ENCODE results near the gene TMEM213. TPM values are rescaled to one million over a fixed set of nuclear protein-coding genes. Genes with fewer than 3 reads are reported as not detected.
A peak's percentile ranks its signal among the peaks of the same experiment; 100 is the strongest.
"Not testable (repeated sequence)": the region's sequence is repeated elsewhere in the genome, so short reads cannot be mapped to it uniquely, and the experiment has no call there.

The TMEM213 gene
- total and polyA plus RNA-seq, 3 experiments from 2014 or later, result 0.05 TPM; not detected in 2

DNA sequence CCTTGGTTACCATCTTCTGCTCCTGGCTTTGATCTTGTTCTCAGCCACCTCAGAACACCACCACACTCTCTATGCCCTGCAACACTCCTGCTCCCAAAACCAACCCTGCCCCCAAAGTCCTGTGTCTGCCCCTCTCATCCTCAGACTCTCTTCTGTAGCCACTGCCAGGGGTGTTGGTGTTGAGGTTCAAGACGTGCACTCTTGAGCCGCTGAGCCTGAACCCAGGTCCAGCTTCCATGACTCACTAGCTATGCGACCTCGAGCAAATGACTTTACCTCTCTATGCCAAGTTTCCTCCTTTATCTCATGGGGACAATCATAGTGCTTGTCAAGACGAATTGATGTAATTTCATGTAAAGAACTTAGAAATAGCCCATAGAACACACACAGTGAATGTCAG is 1.0 kb downstream of the TMEM213 start:
- Histone ChIP-seq H3K27ac (ENCODE audit: low read depth, low read length) (no peak overlapping the region), H3K36me3 (ENCODE audit: insufficient read depth, low read length) (no peaks in the 10 kb centered on the region), H3K9me3 (ENCODE audit: low read length) (no peaks in the 10 kb centered on the region), H3K27me3 (ENCODE audit: insufficient read depth, low read length, poor library complexity, severe bottlenecking) (no peaks in the 10 kb centered on the region), H3K4me1 (ENCODE audit: insufficient read depth, low read length) (no peaks in the 10 kb centered on the region), H3K4me3 (ENCODE audit: low read length) (no peak overlapping the region)
- Mint-ChIP-seq H3K4me1 (peaks cover 13 to 24% (median 19%) of the 10 kb centered on the region in 3 donors), H3K9me3 (peaks cover 0 to 3% (median 0%) of the 10 kb centered on the region in 5 donors), H3K36me3 (peaks cover 0 to 4% (median 0%) of the 10 kb centered on the region in 3 donors), H3K4me3 (peak overlapping the region in 2 of 7 donors; percentile 9 to 16), H3K27me3 (peaks cover 5 to 8% of the 10 kb centered on the region in 2 donors), H3K27ac (peak overlapping the region in 4 of 8 donors; percentile 1 to 57 (median 28))
- DNase-seq, result no peak
- ChIA-PET CTCF (no interaction called here), POLR2A (no interaction called here)

DNA sequence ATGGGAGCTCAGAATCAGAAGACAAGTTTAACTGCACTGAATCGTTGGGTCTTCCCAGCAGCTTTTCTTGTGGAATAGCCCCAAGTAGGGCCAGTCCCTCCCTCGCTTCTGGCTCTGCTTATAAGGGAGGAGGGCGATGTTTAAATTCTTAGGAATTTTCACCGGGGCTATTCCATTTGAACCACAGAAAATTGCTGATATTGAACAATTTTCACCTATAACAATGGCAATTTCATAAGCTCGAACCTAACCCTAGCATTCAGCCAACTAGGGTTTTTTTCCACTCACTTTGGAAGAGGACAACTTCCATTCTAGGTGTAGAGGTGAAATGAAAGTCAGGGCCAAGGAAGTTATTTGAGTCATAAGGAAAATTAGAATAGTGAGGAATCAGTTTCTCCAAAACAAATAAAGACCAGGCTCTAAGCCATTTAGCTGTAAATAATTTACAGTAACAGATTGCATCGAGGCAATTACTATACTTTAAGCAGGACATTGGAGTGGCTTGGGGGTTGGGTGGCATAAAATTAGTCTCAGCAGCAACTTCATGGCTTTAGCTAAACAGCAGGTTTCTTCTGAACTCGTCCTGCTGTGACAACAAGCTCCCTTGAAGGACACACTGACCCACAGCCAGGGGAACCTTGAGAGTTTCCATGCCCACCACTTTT is 1.7 kb downstream of the TMEM213 start:
- ChIA-PET POLR2A (no interaction called here), CTCF (no interaction called here)
- peaks cover 13 to 24% (median 19%) of the 10 kb centered on the region in 3 donors for H3K4me1 Mint-ChIP-seq
- no peaks in the 10 kb centered on the region for H3K4me1 ChIP-seq (ENCODE audit: insufficient read depth, low read length)
- no peaks in the 10 kb centered on the region for H3K27me3 ChIP-seq (ENCODE audit: insufficient read depth, low read length, poor library complexity, severe bottlenecking)
- no peak overlapping the region for H3K27ac ChIP-seq (ENCODE audit: low read depth, low read length)
- H3K36me3 ChIP-seq (ENCODE audit: insufficient read depth, low read length), result no peaks in the 10 kb centered on the region
- H3K9me3 Mint-ChIP-seq, result peaks cover 0 to 3% (median 0%) of the 10 kb centered on the region in 5 donors
- H3K27me3 Mint-ChIP-seq, result peaks cover 8 to 11% of the 10 kb centered on the region in 2 donors
- no peak for DNase-seq
- H3K4me3 ChIP-seq (ENCODE audit: low read length), result no peak overlapping the region
- H3K36me3 Mint-ChIP-seq, result peaks cover 0 to 4% (median 0%) of the 10 kb centered on the region in 3 donors
- H3K27ac Mint-ChIP-seq, result no peak overlapping the region
- H3K4me3 Mint-ChIP-seq, result no peak overlapping the region
- no peaks in the 10 kb centered on the region for H3K9me3 ChIP-seq (ENCODE audit: low read length)

- Histone ChIP-seq H3K4me3 (ENCODE audit: low read length) (no peak overlapping the region), H3K27me3 (ENCODE audit: insufficient read depth, low read length, poor library complexity, severe bottlenecking) (peaks cover 2% of the 10 kb centered on the region), H3K4me1 (ENCODE audit: insufficient read depth, low read length) (no peaks in the 10 kb centered on the region), H3K36me3 (ENCODE audit: insufficient read depth, low read length) (no peaks in the 10 kb centered on the region), H3K9me3 (ENCODE audit: low read length) (no peaks in the 10 kb centered on the region), H3K27ac (ENCODE audit: low read depth, low read length) (no peak overlapping the region)
- no peak for DNase-seq
- peaks cover 8 to 12% of the 10 kb centered on the region in 2 donors for H3K27me3 Mint-ChIP-seq
- CTCF ChIA-PET, result no interaction called here
- peak overlapping the region in 1 of 7 donors; percentile 70 for H3K4me3 Mint-ChIP-seq
- no peak overlapping the region for H3K27ac Mint-ChIP-seq
- H3K4me1 Mint-ChIP-seq, result peaks cover 13 to 24% (median 19%) of the 10 kb centered on the region in 3 donors
- POLR2A ChIA-PET, result no interaction called here
- peaks cover 0 to 7% (median 0%) of the 10 kb centered on the region in 3 donors for H3K36me3 Mint-ChIP-seq
- peaks cover 0 to 3% (median 0%) of the 10 kb centered on the region in 5 donors for H3K9me3 Mint-ChIP-seq
Observed at GRCh38 chr7:138801256-138801655, 3.5 kb downstream of the TMEM213 start.

- Histone ChIP-seq H3K4me3 (ENCODE audit: low read length) (no peak overlapping the region), H3K4me1 (ENCODE audit: insufficient read depth, low read length) (no peaks in the 10 kb centered on the region), H3K36me3 (ENCODE audit: insufficient read depth, low read length) (no peaks in the 10 kb centered on the region), H3K27me3 (ENCODE audit: insufficient read depth, low read length, poor library complexity, severe bottlenecking) (peaks cover 2% of the 10 kb centered on the region), H3K27ac (ENCODE audit: low read depth, low read length) (no peak overlapping the region), H3K9me3 (ENCODE audit: low read length) (no peaks in the 10 kb centered on the region)
- Mint-ChIP-seq H3K36me3 (peaks cover 0 to 7% (median 0%) of the 10 kb centered on the region in 3 donors), H3K4me1 (peaks cover 10 to 12% (median 10%) of the 10 kb centered on the region in 3 donors), H3K4me3 (no peak overlapping the region), H3K27ac (no peak overlapping the region), H3K27me3 (peaks cover 7 to 12% of the 10 kb centered on the region in 2 donors), H3K9me3 (peaks cover 0 to 3% (median 0%) of the 10 kb centered on the region in 5 donors)
- CTCF ChIA-PET, result no interaction called here
- POLR2A ChIA-PET, result no interaction called here
- DNase-seq, result no peak
Observed at GRCh38 chr7:138802706-138803105, 4.9 kb downstream of the TMEM213 start.

- no peaks in the 10 kb centered on the region for H3K36me3 ChIP-seq (ENCODE audit: insufficient read depth, low read length)
- Mint-ChIP-seq H3K27me3 (peaks cover 7 to 9% of the 10 kb centered on the region in 2 donors), H3K27ac (peak overlapping the region in 1 of 8 donors; percentile 15), H3K4me3 (no peak overlapping the region), H3K4me1 (no peaks in the 10 kb centered on the region), H3K36me3 (peaks cover 0 to 13% (median 0%) of the 10 kb centered on the region in 3 donors), H3K9me3 (peaks cover 0 to 6% (median 0%) of the 10 kb centered on the region in 5 donors)
- POLR2A ChIA-PET, result no interaction called here
- H3K4me3 ChIP-seq (ENCODE audit: low read length), result no peak overlapping the region
- H3K27me3 ChIP-seq (ENCODE audit: insufficient read depth, low read length, poor library complexity, severe bottlenecking), result peaks cover 2% of the 10 kb centered on the region
- H3K27ac ChIP-seq (ENCODE audit: low read depth, low read length), result no peak overlapping the region
- H3K4me1 ChIP-seq (ENCODE audit: insufficient read depth, low read length), result no peaks in the 10 kb centered on the region
- DNase-seq, result no peak
- H3K9me3 ChIP-seq (ENCODE audit: low read length), result no peaks in the 10 kb centered on the region
- CTCF ChIA-PET, result no interaction called here
Observed at GRCh38 chr7:138804618-138805017, 6.8 kb downstream of the TMEM213 start.

GRCh38 chr7:138809346-138809745 is 11.6 kb downstream of the TMEM213 start:
- Mint-ChIP-seq H3K9me3 (peaks cover 0 to 6% (median 0%) of the 10 kb centered on the region in 5 donors), H3K36me3 (peaks cover 0 to 13% (median 0%) of the 10 kb centered on the region in 3 donors), H3K27me3 (peaks cover 2% of the 10 kb centered on the region in 2 donors), H3K4me1 (no peaks in the 10 kb centered on the region), H3K4me3 (no peak overlapping the region), H3K27ac (no peak overlapping the region)
- no peak for DNase-seq
- no peaks in the 10 kb centered on the region for H3K9me3 ChIP-seq (ENCODE audit: low read length)
- peaks cover 2% of the 10 kb centered on the region for H3K27me3 ChIP-seq (ENCODE audit: insufficient read depth, low read length, poor library complexity, severe bottlenecking)
- H3K36me3 ChIP-seq (ENCODE audit: insufficient read depth, low read length), result no peaks in the 10 kb centered on the region
- ChIA-PET CTCF (no interaction called here), POLR2A (no interaction called here)
- H3K4me1 ChIP-seq (ENCODE audit: insufficient read depth, low read length), result no peaks in the 10 kb centered on the region
- H3K27ac ChIP-seq (ENCODE audit: low read depth, low read length), result no peak overlapping the region
- H3K4me3 ChIP-seq (ENCODE audit: low read length), result no peak overlapping the region

DNA sequence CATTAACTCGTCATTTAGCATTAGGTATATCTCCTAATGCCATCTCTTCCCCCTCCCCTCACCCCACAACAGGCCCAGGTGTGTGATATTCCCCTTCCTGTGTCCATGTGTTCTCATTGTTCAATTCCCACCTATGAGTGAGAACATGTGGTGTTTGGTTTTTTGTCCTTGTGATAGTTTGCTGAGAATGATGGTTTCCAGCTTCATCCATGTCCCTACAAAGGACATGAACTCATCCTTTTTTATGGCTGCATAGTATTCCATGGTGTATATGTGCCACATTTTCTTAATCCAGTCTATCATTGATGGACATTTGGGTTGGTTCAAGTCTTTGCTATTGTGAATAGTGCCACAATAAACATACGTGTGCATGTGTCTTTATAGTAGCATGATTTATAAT is 13.5 kb downstream of the TMEM213 start:
- H3K36me3 ChIP-seq (ENCODE audit: insufficient read depth, low read length); H3K4me1 ChIP-seq (ENCODE audit: insufficient read depth, low read length); H3K4me1 Mint-ChIP-seq; CTCF ChIA-PET; H3K4me3 ChIP-seq (ENCODE audit: low read length); H3K9me3 Mint-ChIP-seq; POLR2A ChIA-PET; H3K36me3 Mint-ChIP-seq; H3K27ac Mint-ChIP-seq; H3K27me3 ChIP-seq (ENCODE audit: insufficient read depth, low read length, poor library complexity, severe bottlenecking); H3K27me3 Mint-ChIP-seq; H3K4me3 Mint-ChIP-seq; H3K27ac ChIP-seq (ENCODE audit: low read depth, low read length); DNase-seq; H3K9me3 ChIP-seq (ENCODE audit: low read length): not testable (repeated sequence)

DNA sequence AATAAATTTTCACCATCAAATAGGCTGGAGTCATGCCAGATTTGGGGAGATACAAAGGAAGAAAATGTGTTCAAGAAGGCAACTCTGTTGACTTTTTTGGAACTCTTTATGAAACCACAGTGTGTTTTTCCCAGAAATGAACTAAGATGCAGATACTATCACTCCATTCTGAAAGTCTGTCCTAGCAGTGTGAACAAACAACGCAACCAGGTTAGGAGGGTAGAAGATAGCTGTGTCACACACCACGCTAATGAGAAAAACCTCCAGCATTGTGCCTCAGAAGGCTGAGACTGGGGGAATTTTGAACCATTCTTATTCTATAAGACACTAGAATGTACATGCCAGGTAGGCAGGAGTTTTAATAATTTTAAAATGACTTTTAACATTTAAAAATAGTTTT is 16.2 kb downstream of the TMEM213 start:
- H3K4me3 Mint-ChIP-seq, result no peak overlapping the region
- no peak overlapping the region for H3K4me3 ChIP-seq (ENCODE audit: low read length)
- no peaks in the 10 kb centered on the region for H3K27me3 ChIP-seq (ENCODE audit: insufficient read depth, low read length, poor library complexity, severe bottlenecking)
- no peaks in the 10 kb centered on the region for H3K36me3 ChIP-seq (ENCODE audit: insufficient read depth, low read length)
- no peak for DNase-seq
- no peaks in the 10 kb centered on the region for H3K36me3 Mint-ChIP-seq
- H3K27ac Mint-ChIP-seq, result no peak overlapping the region
- no peaks in the 10 kb centered on the region for H3K4me1 ChIP-seq (ENCODE audit: insufficient read depth, low read length)
- no peak overlapping the region for H3K27ac ChIP-seq (ENCODE audit: low read depth, low read length)
- H3K9me3 ChIP-seq (ENCODE audit: low read length), result no peaks in the 10 kb centered on the region
- H3K27me3 Mint-ChIP-seq, result peaks cover 0 to 2% of the 10 kb centered on the region in 2 donors
- H3K4me1 Mint-ChIP-seq, result no peaks in the 10 kb centered on the region
- H3K9me3 Mint-ChIP-seq, result no peaks in the 10 kb centered on the region
- ChIA-PET CTCF (no interaction called here), POLR2A (no interaction called here)
